Suprapubic skin (tissue), 4 donors: ENCODE measurements around the gene CAPS. TPM values are rescaled to one million over a fixed set of nuclear protein-coding genes. Genes with fewer than 3 reads are reported as not detected.
"Not testable (repeated sequence)": the region's sequence is repeated elsewhere in the genome, so short reads cannot be mapped to it uniquely, and the experiment has no call there.

ENCODE experiments used
- DNase-seq, 2 donors: peaks; one replicate each; pipeline ENCODE4 v3.0.0-alpha.2; 2019; ENCODE audit warnings: low spot score in 2 of 2
- H3K27ac ChIP-seq: fragments of 200-600 bp; sonication (generic); one replicate; pipeline ENCODE4 v1.5.1; 2019
- H3K27me3 ChIP-seq: fragments of 200-600 bp; sonication (generic); one replicate; pipeline ENCODE4 v1.5.1; 2019
- H3K36me3 ChIP-seq: fragments of 200-600 bp; sonication (generic); one replicate; pipeline ENCODE4 v1.5.1; 2019
- H3K4me1 ChIP-seq: fragments of 200-600 bp; sonication (generic); one replicate; pipeline ENCODE4 v1.5.1; 2019
- H3K4me3 ChIP-seq: fragments of 200-600 bp; sonication (generic); one replicate; pipeline ENCODE4 v1.5.1; 2019; ENCODE audit warnings: mild to moderate bottlenecking
- H3K9me3 ChIP-seq: fragments of 200-600 bp; sonication (generic); one replicate; pipeline ENCODE4 v1.5.1; 2019
- EP300 ChIP-seq: sonication (generic); formaldehyde crosslinking; IDR thresholded peaks from one replicate; pipeline ENCODE4 v1.6.1; 2017; ENCODE audit warnings: antibody characterized with exemption
- POLR2A ChIP-seq, 2 donors: fragments of 450-650 bp; IDR thresholded peaks; one replicate each; pipeline ENCODE4 v1.6.1; 2017; ENCODE audit warnings: antibody characterized with exemption in 2 of 2, mild to moderate bottlenecking in 2 of 2, moderate library complexity in 2 of 2
- POLR2AphosphoS5 ChIP-seq, 3 donors: sonication (generic); formaldehyde crosslinking; IDR thresholded peaks; one replicate each; pipeline ENCODE4 v1.6.1; 2017; ENCODE audit warnings: antibody characterized with exemption in 3 of 3
- WGBS: methylation state at CpG from one replicate; pipeline ENCODE4 v1.1.5; 2018; 5-methylcytosine and 5-hydroxymethylcytosine counted together
- total RNA-seq, 4 donors: library from RNA; depleted of rRNA; stranded (reverse); fragments of >200 nt; gene quantifications; one replicate each; pipeline ENCODE4 v1.1.0, GENCODE V29; 2016
- TF ChIP-seq, protein P1 (sequence below), 2 donors: fragments of 200-600 bp in 1 of 2; fragments of 450-650 bp in 1 of 2; sonication (generic) in 1 of 2; IDR thresholded peaks; one replicate each; pipeline ENCODE4 v1.5.1; 2016 to 2019; ENCODE audit warnings: antibody characterized with exemption in 2 of 2, mild to moderate bottlenecking in 1 of 2, moderate library complexity in 1 of 2

Gene CAPS
- total RNA-seq, 4 donors from 2014 or later: 7.2 to 36.5 (median 10.0) TPM

DNA sequence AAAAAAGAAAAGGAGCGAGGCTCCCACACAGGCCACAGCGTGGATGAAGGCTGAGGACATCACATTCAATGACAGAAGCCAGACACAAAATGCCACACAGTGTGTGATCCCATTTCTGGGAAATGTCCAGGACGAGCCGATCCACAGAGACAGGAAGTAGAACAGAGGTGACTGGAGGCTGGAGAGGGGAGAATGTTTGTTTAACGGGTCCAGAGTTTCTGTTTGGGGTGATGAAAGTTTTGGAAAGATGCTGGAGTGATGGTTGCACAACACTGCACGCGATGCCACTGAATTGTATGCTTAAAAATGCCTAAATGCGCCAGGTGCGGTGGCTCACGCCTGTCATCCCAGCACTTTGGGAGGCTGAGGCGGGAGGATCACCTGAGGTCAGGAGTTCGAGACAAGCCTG is 43.1 kb upstream of the CAPS start:
- DNase-seq: no peak
- no peaks in the 10 kb centered on the region for H3K4me1 ChIP-seq
- no peak overlapping the region for H3K4me3 ChIP-seq
- WGBS: 77% methylated on average over 12 of the region's 12 CpGs
- no peaks in the 10 kb centered on the region for H3K27me3 ChIP-seq
- H3K9me3 ChIP-seq: no peaks in the 10 kb centered on the region
- no peak overlapping the region for H3K27ac ChIP-seq
- no peaks in the 10 kb centered on the region for H3K36me3 ChIP-seq
- TF ChIP-seq, protein P1, sequence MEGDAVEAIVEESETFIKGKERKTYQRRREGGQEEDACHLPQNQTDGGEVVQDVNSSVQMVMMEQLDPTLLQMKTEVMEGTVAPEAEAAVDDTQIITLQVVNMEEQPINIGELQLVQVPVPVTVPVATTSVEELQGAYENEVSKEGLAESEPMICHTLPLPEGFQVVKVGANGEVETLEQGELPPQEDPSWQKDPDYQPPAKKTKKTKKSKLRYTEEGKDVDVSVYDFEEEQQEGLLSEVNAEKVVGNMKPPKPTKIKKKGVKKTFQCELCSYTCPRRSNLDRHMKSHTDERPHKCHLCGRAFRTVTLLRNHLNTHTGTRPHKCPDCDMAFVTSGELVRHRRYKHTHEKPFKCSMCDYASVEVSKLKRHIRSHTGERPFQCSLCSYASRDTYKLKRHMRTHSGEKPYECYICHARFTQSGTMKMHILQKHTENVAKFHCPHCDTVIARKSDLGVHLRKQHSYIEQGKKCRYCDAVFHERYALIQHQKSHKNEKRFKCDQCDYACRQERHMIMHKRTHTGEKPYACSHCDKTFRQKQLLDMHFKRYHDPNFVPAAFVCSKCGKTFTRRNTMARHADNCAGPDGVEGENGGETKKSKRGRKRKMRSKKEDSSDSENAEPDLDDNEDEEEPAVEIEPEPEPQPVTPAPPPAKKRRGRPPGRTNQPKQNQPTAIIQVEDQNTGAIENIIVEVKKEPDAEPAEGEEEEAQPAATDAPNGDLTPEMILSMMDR (IDR thresholded peaks at IDR 0.05): no peak
- no peak for TF ChIP-seq POLR2AphosphoS5 (IDR thresholded peaks at IDR 0.05)
- no peak for TF ChIP-seq POLR2A (IDR thresholded peaks at IDR 0.05)

DNA sequence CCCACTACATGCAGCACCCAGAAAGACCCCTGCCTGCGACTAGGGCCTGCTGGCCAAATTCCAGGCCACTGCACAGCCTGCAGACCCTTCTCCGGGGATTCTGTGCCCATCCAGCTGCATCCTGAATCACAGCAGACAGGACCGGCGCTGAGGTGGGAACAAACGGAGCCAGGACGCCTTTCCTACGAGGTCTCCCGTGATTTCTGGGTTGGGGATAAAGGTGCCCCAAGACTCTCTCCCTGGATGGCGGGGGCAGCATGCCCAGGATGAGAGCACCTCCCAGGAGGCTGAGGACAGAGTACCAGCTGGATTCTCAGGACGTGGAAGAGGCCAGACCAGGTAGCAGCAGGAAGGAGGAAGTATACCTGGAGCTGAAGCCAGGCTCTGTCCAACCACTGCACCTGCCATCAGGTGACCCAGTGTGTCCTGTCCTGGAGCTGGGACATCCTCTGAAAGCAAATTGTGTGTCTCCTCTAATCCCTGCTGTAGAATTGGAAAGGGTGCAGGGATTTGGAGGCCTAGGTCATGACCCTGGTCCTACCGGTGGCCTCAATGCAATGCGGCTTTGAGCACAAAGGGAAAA is 40.3 kb upstream of the CAPS start:
- 94% methylated on average over 12 of the region's 12 CpGs for WGBS
- Histone ChIP-seq H3K27me3 (peaks cover under 1% of the 10 kb centered on the region), H3K4me3 (no peak overlapping the region), H3K27ac (no peak overlapping the region), H3K36me3 (no peaks in the 10 kb centered on the region), H3K4me1 (no peaks in the 10 kb centered on the region), H3K9me3 (no peaks in the 10 kb centered on the region)
- DNase-seq: no peak
- no peak for TF ChIP-seq EP300
- TF ChIP-seq POLR2AphosphoS5 (IDR thresholded peaks at IDR 0.05): no peak
- TF ChIP-seq, protein P1 (IDR thresholded peaks at IDR 0.05): no peak
- TF ChIP-seq POLR2A (IDR thresholded peaks at IDR 0.05): no peak

DNA sequence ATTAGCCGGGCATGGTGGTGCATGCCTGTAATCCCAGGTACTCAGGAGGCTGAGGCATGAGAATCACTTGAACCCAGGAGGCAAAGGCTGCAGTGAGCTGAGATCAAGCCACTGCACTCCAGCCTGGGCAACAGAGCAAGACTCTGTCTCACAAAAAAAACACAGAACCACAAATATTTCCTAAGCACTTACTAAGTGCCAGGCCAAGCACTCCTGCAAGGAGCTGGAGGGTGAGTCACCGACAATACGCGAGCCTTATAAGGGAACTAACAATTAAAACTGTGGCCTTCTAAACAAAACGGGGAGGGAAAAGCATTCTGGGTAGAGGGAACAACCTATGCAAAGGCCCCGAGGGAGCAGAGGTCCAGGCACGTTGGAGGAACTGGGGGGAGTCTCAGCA is 39.6 kb upstream of the CAPS start:
- H3K4me3 ChIP-seq, H3K27ac ChIP-seq, H3K36me3 ChIP-seq, H3K27me3 ChIP-seq, H3K4me1 ChIP-seq, DNase-seq, H3K9me3 ChIP-seq: not testable (repeated sequence)
- WGBS: 64% methylated on average over 7 of the region's 7 CpGs

DNA sequence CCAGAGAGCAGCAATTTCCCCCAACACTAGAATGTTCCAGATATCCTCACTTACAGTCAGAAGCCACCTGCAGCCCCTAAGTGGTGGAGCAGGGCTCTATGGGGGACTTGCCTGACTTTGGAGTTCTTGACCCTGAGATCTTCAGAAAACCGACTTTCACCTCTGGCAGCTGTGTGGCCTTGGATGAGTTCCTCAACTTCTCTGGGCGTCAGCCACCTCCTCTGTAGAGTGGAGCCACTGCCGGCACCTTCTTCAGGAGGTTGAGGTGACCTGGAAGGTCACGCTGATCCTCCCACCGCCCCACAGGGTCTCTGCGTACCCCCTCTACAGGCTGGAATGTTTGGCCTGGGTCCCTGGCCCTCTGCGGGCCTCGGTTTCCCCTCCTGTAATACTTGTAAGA is 36.6 kb upstream of the CAPS start:
- Histone ChIP-seq H3K4me1 (peaks cover 9% of the 10 kb centered on the region), H3K27me3 (peaks cover 23% of the 10 kb centered on the region), H3K27ac (no peak overlapping the region), H3K4me3 (no peak overlapping the region), H3K9me3 (no peaks in the 10 kb centered on the region), H3K36me3 (no peaks in the 10 kb centered on the region)
- 88% methylated on average over 8 of the region's 8 CpGs for WGBS
- TF ChIP-seq EP300 (no peak), POLR2AphosphoS5 (IDR thresholded peaks at IDR 0.05) (no peak), POLR2A (IDR thresholded peaks at IDR 0.05) (no peak)
- TF ChIP-seq, protein P1 (IDR thresholded peaks at IDR 0.05): no peak
- no peak for DNase-seq

DNA sequence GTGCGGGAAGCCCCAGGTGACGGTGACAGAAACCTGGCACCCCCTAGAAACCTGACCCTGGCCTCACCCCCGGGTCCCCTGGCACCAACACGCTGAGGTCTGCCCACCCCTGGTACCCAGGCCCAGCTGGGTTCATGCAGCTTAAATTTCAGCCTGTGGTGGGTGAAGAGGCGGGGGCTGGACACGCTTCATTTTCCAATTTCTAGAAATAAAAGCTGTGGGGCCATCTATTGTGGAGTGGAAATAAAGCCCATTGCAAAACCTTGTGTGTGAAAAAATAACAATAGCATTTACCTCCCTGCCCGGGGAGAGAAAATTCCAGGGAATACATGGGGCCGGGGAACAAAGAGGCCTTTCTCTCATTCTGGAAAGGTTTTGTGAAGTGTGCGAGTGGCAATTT is 36.2 kb upstream of the CAPS start:
- 81% methylated on average over 9 of the region's 9 CpGs for WGBS
- H3K27ac ChIP-seq: no peak overlapping the region
- no peaks in the 10 kb centered on the region for H3K9me3 ChIP-seq
- no peak for DNase-seq
- TF ChIP-seq, protein P1 (IDR thresholded peaks at IDR 0.05): no peak
- TF ChIP-seq POLR2AphosphoS5 (IDR thresholded peaks at IDR 0.05) (no peak), EP300 (no peak), POLR2A (IDR thresholded peaks at IDR 0.05) (no peak)
- H3K4me3 ChIP-seq: no peak overlapping the region
- no peaks in the 10 kb centered on the region for H3K36me3 ChIP-seq
- H3K4me1 ChIP-seq: peaks cover 9% of the 10 kb centered on the region
- H3K27me3 ChIP-seq: peaks cover 23% of the 10 kb centered on the region

DNA sequence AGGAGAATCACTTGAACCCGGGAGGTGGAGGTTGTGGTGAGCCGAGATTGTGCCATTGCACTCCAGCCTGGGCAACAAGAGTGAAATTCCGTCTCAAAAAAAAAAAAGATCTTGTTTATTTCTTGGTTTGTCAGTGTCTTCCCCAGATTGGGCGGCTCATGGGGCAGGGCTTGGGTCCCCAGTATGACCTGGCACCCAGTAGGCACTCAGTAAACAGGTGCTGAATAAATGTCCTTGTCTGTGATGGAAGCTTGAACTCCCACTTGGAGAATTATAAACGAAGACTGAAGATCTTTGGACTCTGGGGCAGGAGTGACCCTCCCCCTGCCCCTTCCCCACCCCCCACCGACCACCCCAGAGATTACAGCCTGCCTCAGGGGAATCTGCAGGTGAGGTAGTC is 33.9 kb upstream of the CAPS start:
- no peaks in the 10 kb centered on the region for H3K9me3 ChIP-seq
- no peak for DNase-seq
- TF ChIP-seq POLR2A (IDR thresholded peaks at IDR 0.05) (no peak), POLR2AphosphoS5 (IDR thresholded peaks at IDR 0.05) (no peak), EP300 (no peak)
- TF ChIP-seq, protein P1 (IDR thresholded peaks at IDR 0.05): no peak
- no peaks in the 10 kb centered on the region for H3K36me3 ChIP-seq
- H3K27me3 ChIP-seq: peaks cover 23% of the 10 kb centered on the region
- WGBS: 52% methylated on average over 5 of the region's 6 CpGs
- peaks cover 9% of the 10 kb centered on the region for H3K4me1 ChIP-seq
- no peak overlapping the region for H3K4me3 ChIP-seq
- H3K27ac ChIP-seq: no peak overlapping the region
